Common myeloid progenitor, CD34-positive (primary cell): ENCODE measurements around the gene KREMEN1. TPM values are rescaled to one million over a fixed set of nuclear protein-coding genes. Genes with fewer than 3 reads are reported as not detected.
A peak's percentile ranks its signal among the peaks of the same experiment; 100 is the strongest.

Experiments
- CTCF ChIA-PET: fragments of 350-600 bp; sonication (Branson Sonifier 250); formaldehyde crosslinking; loops from one replicate; lab custom pipeline; 2021; ENCODE audit warnings: antibody characterized with exemption; lab: Charles Lee
- POLR2A ChIA-PET: fragments of 350-600 bp; sonication (Branson Sonifier 250); formaldehyde crosslinking; loops from one replicate; lab custom pipeline; 2021; ENCODE audit warnings: antibody characterized with exemption; lab: Charles Lee
- DNase-seq, 3 donors: peaks; one replicate each; pipeline versions ENCODE4 v3.0.0 to v3.0.0-alpha.2; 2013
- H3K27ac ChIP-seq, 2 experiments: 1 replicate in 1 of 2; 2 replicates in 1 of 2; pipeline ENCODE4 v1.7.0; 2013; ENCODE audit warnings: inconsistent platforms in 2 of 2, low read length in 2 of 2, mild to moderate bottlenecking in 2 of 2, low read depth in 1 of 2, moderate library complexity in 1 of 2; ENCODE audit not compliant: severe bottlenecking in 2 of 2, insufficient read depth in 1 of 2, poor library complexity in 1 of 2
- H3K27me3 ChIP-seq, 5 experiments: replicated peaks in 2 of 5; 1 replicate in 3 of 5; 2 replicates in 2 of 5; pipeline versions ENCODE4 v1.6.1 to v1.7.0; 2013; ENCODE audit warnings: low read length in 4 of 5, mild to moderate bottlenecking in 2 of 5, moderate library complexity in 2 of 5, inconsistent platforms in 1 of 5; ENCODE audit not compliant: insufficient read depth in 5 of 5, control insufficient read depth in 4 of 5
- H3K36me3 ChIP-seq, 4 experiments: 1 replicate in 2 of 4; 2 replicates in 2 of 4; pipeline versions ENCODE4 v1.6.1 to v1.7.0; 2013; ENCODE audit warnings: low read length in 3 of 4, control low read depth in 1 of 4, mild to moderate bottlenecking in 1 of 4; ENCODE audit not compliant: control insufficient read depth in 4 of 4, insufficient read depth in 4 of 4
- H3K4me1 ChIP-seq, 4 experiments: 1 replicate in 3 of 4; 2 replicates in 1 of 4; pipeline versions ENCODE4 v1.6.1 to v1.7.1; 2013; ENCODE audit warnings: low read length in 3 of 4, mild to moderate bottlenecking in 3 of 4, control low read depth in 1 of 4, inconsistent platforms in 1 of 4, moderate library complexity in 1 of 4; ENCODE audit not compliant: control insufficient read depth in 4 of 4, insufficient read depth in 4 of 4; ENCODE audit errors: control extremely low read depth in 1 of 4
- H3K4me3 ChIP-seq, 7 experiments: 1 replicate in 4 of 7; 2 replicates in 3 of 7; pipeline versions ENCODE4 v1.5.1 to v1.7.0; 2013; ENCODE audit warnings: mild to moderate bottlenecking in 7 of 7, low read length in 6 of 7, moderate library complexity in 6 of 7, inconsistent platforms in 2 of 7, low read depth in 2 of 7, control low read depth in 1 of 7; ENCODE audit not compliant: insufficient read depth in 4 of 7, control insufficient read depth in 1 of 7; ENCODE audit errors: extremely low read depth in 1 of 7
- H3K9me3 ChIP-seq, 5 experiments: 1 replicate in 4 of 5; 2 replicates in 1 of 5; pipeline versions ENCODE4 v1.6.1 to v1.7.1; 2013; ENCODE audit warnings: low read length in 4 of 5, mild to moderate bottlenecking in 2 of 5, inconsistent platforms in 1 of 5, low read depth in 1 of 5, moderate library complexity in 1 of 5; ENCODE audit not compliant: control insufficient read depth in 4 of 5, insufficient read depth in 2 of 5; ENCODE audit errors: control extremely low read depth in 1 of 5
- WGBS: methylation state at CpG from one replicate; pipeline ENCODE4 v1.1.5; 2013; ENCODE audit not compliant: insufficient coverage; 5-methylcytosine and 5-hydroxymethylcytosine counted together
- polyA plus RNA-seq: library from polyadenylated mRNA; unstranded; fragments of 120-200 nt; gene quantifications from one replicate; pipeline ENCODE4 v1.2.1, GENCODE V29; 2013

Gene KREMEN1
- polyA plus RNA-seq, result 0.11 TPM

GRCh38 chr22:29072979-29073617 is at the start of gene KREMEN1:
TSS of gene KREMEN1 (plus strand) at chr22:29073035. CDS start at chr22:29073131, 96 bp downstream.
- Histone ChIP-seq H3K9me3 (no peaks in the 10 kb centered on the region), H3K36me3 (no peaks in the 10 kb centered on the region), H3K4me3 (peak within 1 kb of the TSS; percentile 10 to 71 (median 59)), H3K27me3 (peaks cover 2 to 71% (median 39%) of the 10 kb centered on the region in 5 experiments), H3K4me1 (peaks cover 5 to 31% (median 28%) of the 10 kb centered on the region in 4 experiments), H3K27ac (no peak within 1 kb of the TSS)
- no peak for DNase-seq
- WGBS, result under 1% methylated on average over 55 of the region's 76 CpGs
- ChIA-PET POLR2A (no interaction called here), CTCF (no interaction called here)

- POLR2A ChIA-PET, result no interaction called here
These were observed 49.6 kb upstream of the KREMEN1 start for GRCh38 chr22:29023172-29023796.

GRCh38 chr22:29026579-29026978 is 46.3 kb upstream of the KREMEN1 start:
- H3K9me3 ChIP-seq, result no peaks in the 10 kb centered on the region
- peaks cover 0 to 18% (median 6%) of the 10 kb centered on the region in 5 experiments for H3K27me3 ChIP-seq
- POLR2A ChIA-PET, result no interaction called here
- H3K27ac ChIP-seq, result no peak overlapping the region
- no peak overlapping the region for H3K4me3 ChIP-seq
- H3K4me1 ChIP-seq, result peaks cover 0 to 17% (median 13%) of the 10 kb centered on the region in 4 experiments
- CTCF ChIA-PET, result interaction anchor here (0.9 to 1.0 kb wide), 2 partner anchors 9 to 147 kb away, joined by 3 to 4 read pairs; no protein-coding TSS in a partner anchor
- DNase-seq, result no peak
- no peaks in the 10 kb centered on the region for H3K36me3 ChIP-seq
- 100% methylated on average over 1 of the region's 3 CpGs for WGBS

More at GRCh38 chr22:29023172-29023796, 49.6 kb upstream of the KREMEN1 start:
- no peak overlapping the region for H3K27ac ChIP-seq
- 90% methylated on average over 3 of the region's 3 CpGs for WGBS
- H3K27me3 ChIP-seq, result peaks cover 0 to 1% (median 0%) of the 10 kb centered on the region in 5 experiments
- no peak for DNase-seq
- no peaks in the 10 kb centered on the region for H3K36me3 ChIP-seq
- peaks cover 0 to 3% (median 2%) of the 10 kb centered on the region in 5 experiments for H3K9me3 ChIP-seq
- H3K4me3 ChIP-seq, result no peak overlapping the region
- H3K4me1 ChIP-seq, result no peaks in the 10 kb centered on the region
- CTCF ChIA-PET, result interaction anchor here (1.1 to 1.8 kb wide), 2 partner anchors 16 to 47 kb away, joined by 3 to 5 read pairs; no protein-coding TSS in a partner anchor

- Histone ChIP-seq H3K9me3 (no peaks in the 10 kb centered on the region), H3K4me3 (no peak overlapping the region), H3K36me3 (no peaks in the 10 kb centered on the region), H3K27ac (no peak overlapping the region), H3K27me3 (peaks cover 0 to 18% (median 6%) of the 10 kb centered on the region in 5 experiments), H3K4me1 (peaks cover 0 to 25% (median 15%) of the 10 kb centered on the region in 4 experiments)
- 94% methylated on average over 3 of the region's 4 CpGs for WGBS
- ChIA-PET CTCF (interaction anchor here (0.6 to 4.6 kb wide), 3 partner anchors 10 to 1098 kb away, joined by 3 to 27 read pairs (median 3); no protein-coding TSS in a partner anchor), POLR2A (no interaction called here)
- DNase-seq, result no peak
These were observed 44.4 kb upstream of the KREMEN1 start for GRCh38 chr22:29028468-29028867.

- 89% methylated on average over 5 of the region's 9 CpGs for WGBS
- POLR2A ChIA-PET, result no interaction called here
These were observed 43.4 kb upstream of the KREMEN1 start for GRCh38 chr22:29029202-29030000.

GRCh38 chr22:29030016-29030617 is 42.7 kb upstream of the KREMEN1 start:
- WGBS, result 6% methylated on average over 14 of the region's 20 CpGs

More at GRCh38 chr22:29029202-29030000, 43.4 kb upstream of the KREMEN1 start:
- Histone ChIP-seq H3K27me3 (peaks cover 0 to 18% (median 6%) of the 10 kb centered on the region in 5 experiments), H3K4me1 (peaks cover 0 to 25% (median 15%) of the 10 kb centered on the region in 4 experiments), H3K9me3 (no peaks in the 10 kb centered on the region), H3K4me3 (no peak overlapping the region), H3K27ac (no peak overlapping the region), H3K36me3 (no peaks in the 10 kb centered on the region)
- DNase-seq, result no peak
- CTCF ChIA-PET, result interaction anchor here (1.3 to 4.6 kb wide), 2 partner anchors 9 to 13 kb away, joined by 3 to 27 read pairs; no protein-coding TSS in a partner anchor

More at GRCh38 chr22:29030016-29030617, 42.7 kb upstream of the KREMEN1 start:
- DNase-seq, result peak in 2 of 3 donors; percentile 47 to 54
- POLR2A ChIA-PET, result no interaction called here
- H3K4me1 ChIP-seq, result peaks cover 0 to 25% (median 15%) of the 10 kb centered on the region in 4 experiments
- no peaks in the 10 kb centered on the region for H3K9me3 ChIP-seq
- H3K27ac ChIP-seq, result no peak overlapping the region
- H3K36me3 ChIP-seq, result no peaks in the 10 kb centered on the region
- CTCF ChIA-PET, result interaction anchor here (0.9 to 4.6 kb wide), 4 partner anchors 9 to 168 kb away, joined by 3 to 27 read pairs (median 4); no protein-coding TSS in a partner anchor
- peaks cover 0 to 18% (median 6%) of the 10 kb centered on the region in 5 experiments for H3K27me3 ChIP-seq
- peak overlapping the region in 5 of 7 experiments; percentile 31 to 69 (median 57) for H3K4me3 ChIP-seq
